NCI-H446 treated with DMSO at 0.1 percent for 48 hours (cell line): ENCODE measurements around the gene PLCE1.
"Not testable (repeated sequence)": the region's sequence is repeated elsewhere in the genome, so short reads cannot be mapped to it uniquely, and the experiment has no call there.

Experiments
- DNase-seq: peaks from one replicate; lab custom pipeline; 2025; lab: John Stamatoyannopoulos, UW

Gene PLCE1

GRCh38 chr10:93993782-93994437 lies at the start of gene PLCE1:
TSS of gene PLCE1 (plus strand) at chr10:93993931. CDS start at chr10:94031047, 37,116 bp downstream.
- no peak for DNase-seq

DNA sequence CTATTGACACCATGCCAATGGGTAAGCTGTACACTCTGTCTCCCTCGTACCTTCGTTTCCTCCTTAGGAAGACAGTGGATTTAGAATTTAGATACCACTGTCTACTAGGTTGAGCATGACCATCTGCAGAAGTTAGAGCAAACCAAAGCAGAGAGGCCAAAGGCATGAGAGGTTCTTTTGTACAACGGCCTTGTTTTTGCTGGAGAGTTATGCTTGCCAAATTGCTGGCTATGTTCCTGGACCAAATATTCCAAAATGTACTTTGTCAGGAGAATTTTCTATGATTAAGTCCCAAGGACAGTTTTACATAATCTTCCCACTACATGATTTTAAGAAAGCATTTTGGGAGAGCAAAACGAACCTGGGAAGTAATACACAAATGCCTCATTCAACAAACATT lies 47.9 kb upstream of the PLCE1 start:
- no peak for DNase-seq

DNA sequence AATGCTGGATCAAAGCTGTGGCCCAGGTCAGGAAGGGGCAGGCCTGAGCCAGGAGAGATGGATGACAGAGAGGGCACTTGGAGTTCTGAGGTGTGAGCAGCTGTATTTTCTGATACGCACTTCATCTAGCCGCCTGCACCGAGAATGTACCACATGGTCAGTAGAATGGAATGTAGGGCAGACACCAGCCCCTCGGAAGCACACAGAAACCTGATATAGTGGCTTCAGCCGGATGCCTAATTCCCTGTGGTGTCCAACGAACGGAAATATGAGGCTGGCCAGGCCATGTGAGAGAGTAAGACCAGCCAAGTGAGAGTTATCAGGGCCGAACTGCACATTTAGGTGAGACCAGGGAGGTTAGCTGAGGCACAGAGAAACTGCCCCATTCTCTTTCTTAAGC lies 46.7 kb upstream of the PLCE1 start:
- DNase-seq = no peak

DNA sequence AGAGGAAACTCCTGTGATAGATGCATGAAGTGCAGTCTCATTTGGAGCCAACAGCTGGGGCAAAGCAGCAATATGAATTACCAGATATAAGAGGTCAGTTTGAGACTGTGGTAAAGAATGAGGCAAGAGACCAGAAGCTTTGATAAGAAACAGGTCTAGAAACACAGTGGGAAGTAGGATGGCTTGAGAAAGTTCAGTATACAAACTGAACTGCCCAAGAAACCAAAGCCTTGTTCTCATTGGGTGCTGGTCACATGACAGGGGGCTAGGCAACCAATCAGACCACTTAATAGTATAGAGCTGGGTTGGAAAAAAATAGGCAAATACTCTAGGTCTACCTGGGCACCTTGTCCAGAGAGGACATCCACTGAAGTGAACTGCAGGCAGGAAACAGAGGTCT lies 46.2 kb upstream of the PLCE1 start:
- no peak for DNase-seq

GRCh38 chr10:93951905-93952304 lies 41.8 kb upstream of the PLCE1 start:
- no peak for DNase-seq

GRCh38 chr10:93954299-93954698 lies 39.4 kb upstream of the PLCE1 start:
- DNase-seq = no peak

DNA sequence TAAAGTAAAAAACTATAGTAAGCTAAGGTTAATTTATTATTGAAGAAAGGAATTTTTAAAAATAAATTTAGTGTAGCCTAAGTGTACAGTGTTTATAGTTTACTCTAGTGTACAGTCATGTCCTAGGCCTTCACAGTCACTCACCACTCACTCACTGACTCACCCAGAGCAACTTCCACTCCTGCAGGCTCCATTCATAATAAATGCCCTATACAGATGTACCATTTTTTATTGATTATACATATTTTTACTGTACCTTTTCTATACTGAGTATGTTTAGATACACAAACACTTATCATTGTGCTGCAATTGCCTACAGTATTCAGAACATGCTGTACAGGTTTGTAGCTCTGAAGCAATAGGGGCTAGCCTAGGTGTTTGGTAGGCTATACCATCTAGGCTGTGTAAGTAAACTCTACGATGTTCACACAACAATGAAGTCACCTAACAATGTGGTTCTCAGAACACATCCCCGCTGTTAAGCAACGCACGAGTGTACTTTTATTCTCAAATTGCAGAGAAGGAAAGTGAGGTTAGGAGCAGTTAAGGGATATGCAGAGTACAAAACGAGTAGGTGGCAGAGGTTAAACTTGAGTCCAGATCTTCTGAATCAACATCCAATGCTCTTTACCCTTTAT lies 38.9 kb upstream of the PLCE1 start:
- no peak for DNase-seq

- DNase-seq = no peak
Observed at GRCh38 chr10:93958834-93959233, 34.9 kb upstream of the PLCE1 start.

GRCh38 chr10:93960988-93961387 lies 32.7 kb upstream of the PLCE1 start:
- DNase-seq = not testable (repeated sequence)

- DNase-seq = no peak
Observed at GRCh38 chr10:93962973-93963372, 30.8 kb upstream of the PLCE1 start.

DNA sequence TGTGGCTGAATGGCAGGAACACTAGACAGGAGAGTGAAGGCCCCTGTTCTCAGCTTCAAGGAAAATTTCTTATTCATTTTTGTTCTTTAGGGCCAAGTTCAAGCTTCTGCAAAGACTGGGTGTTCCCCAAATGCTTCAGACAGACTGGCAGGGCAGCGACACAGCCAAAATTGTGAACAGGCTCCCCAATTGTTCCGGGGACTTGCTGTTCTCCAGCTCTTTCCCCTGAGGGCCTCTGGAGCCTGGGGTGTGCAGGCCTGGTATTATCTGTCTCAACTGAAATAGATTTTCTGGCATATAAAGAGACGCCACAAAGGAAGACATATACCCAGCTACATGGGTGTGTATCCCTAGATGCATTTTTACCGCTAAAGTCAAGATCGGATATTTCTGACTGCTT lies 30.3 kb upstream of the PLCE1 start:
- no peak for DNase-seq

- DNase-seq = no peak
Observed at GRCh38 chr10:93965911-93966310, 27.8 kb upstream of the PLCE1 start.

GRCh38 chr10:93967756-93968155 lies 26.0 kb upstream of the PLCE1 start:
- no peak for DNase-seq

- peak; percentile 2 for DNase-seq
Observed at GRCh38 chr10:93968540-93968945, 25.2 kb upstream of the PLCE1 start.

GRCh38 chr10:93970433-93971010 lies 23.2 kb upstream of the PLCE1 start:
- not testable (repeated sequence) for DNase-seq

GRCh38 chr10:93973748-93974445 lies 19.8 kb upstream of the PLCE1 start:
- no peak for DNase-seq

- DNase-seq = no peak
Observed at GRCh38 chr10:93977442-93977841, 16.3 kb upstream of the PLCE1 start.

DNA sequence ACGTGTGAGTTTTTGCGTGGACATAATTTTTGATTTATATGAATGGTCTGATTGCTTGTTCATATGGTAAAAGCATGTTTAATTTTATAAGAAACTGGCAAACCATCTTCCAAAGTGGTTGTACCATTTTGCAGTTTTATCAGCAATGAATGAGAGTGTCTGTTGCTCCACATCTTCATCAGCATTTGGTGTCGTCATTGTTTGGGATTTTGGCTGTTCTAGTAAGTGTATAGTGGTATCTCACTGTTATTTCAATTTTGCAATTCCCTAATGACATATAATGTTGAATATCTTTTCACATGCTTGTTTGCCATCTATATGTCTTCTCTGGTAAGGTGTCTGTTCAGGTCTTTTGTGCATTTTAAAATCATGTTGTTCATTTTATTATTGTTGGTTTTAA lies 13.2 kb upstream of the PLCE1 start:
- DNase-seq = no peak

- DNase-seq = peak; percentile 48
Observed at GRCh38 chr10:93991114-93991513, 2.6 kb upstream of the PLCE1 start.

DNA sequence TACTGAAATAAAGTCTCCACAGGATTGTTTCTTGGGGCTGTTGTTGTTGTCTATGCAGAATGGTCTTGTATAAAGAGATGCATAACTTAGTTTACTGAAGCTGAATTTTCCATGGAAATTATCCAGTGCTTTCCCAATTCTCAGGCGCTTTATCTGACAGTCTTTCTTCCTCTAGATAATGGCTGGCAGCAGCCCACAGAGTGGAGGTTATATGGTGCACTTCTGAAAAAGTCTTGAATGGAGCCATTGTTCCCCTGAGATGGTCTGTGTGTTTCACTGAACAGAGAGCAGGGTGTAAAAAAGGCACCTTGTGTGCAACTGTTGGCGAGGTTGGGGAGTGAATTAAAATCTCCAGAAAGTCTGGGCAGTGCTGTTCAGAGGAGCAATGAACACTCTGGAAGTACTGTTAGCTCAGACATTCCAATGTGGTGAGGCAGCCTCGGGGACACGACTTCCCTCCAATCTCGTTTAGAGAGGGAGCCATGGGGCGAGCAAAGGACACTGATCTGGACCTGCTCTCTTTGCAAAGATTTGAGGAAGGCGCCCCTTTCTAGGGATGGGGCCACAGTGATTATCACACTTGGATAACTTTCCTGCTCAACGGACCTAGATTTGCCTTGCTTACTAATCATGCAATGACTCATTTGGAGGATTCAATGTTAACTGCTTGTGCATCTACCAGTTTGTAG lies 2.0 kb upstream of the PLCE1 start:
- peak; percentile 34 for DNase-seq

DNA sequence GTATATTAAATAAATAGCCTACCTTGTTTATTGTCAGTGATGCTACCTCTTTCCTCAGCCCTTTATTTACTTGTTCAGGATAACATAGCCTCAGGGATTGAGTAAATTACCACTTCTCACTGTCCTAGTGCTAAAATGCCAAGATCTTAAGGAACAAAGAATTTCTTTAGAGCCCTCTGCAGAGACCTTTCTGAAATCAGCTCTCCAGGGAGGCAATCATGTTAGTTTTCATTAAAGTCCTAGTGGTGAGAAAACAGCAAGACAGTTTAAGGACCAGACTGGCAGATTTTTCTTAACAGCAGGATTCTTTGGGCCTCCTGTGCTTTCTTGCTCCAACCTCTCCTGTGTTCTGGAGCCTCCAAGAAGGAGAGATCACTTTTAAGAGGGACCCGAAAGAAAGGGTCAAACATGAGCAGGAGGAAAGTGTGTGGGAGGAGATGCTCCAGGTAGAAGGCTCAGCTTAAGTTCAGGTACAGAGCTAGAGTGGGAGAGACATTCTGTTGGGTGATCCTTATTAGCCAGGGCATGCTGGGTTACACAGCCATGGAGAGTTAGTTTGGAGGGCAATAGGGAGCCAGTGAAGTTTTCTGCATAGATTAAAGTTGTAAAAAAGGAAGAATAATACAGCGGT lies 1.2 kb upstream of the PLCE1 start:
- DNase-seq = peak; percentile 2

GRCh38 chr10:93993414-93993781 lies 333 bp upstream of the PLCE1 start:
- no peak for DNase-seq
